Activated effector memory CD4-positive, alpha-beta T cell treated with anti-CD3 and anti-CD28 coated beads, Interleukin-2, amount 50 U/mL, for 16 hours (primary cell): ENCODE results near the gene RSF1.

Experiments
- DNase-seq: peaks from one replicate; pipeline ENCODE4 v3.0.0-alpha.2; 2020

Gene RSF1

GRCh38 chr11:77806993-77807392, 13.5 kb downstream of the RSF1 start:
- DNase-seq, result no peak

GRCh38 chr11:77806415-77806814, 14.1 kb downstream of the RSF1 start:
- DNase-seq, result no peak

GRCh38 chr11:77801477-77801876, 19.0 kb downstream of the RSF1 start:
- DNase-seq, result no peak

GRCh38 chr11:77800449-77800848, 20.1 kb downstream of the RSF1 start:
- DNase-seq, result no peak

GRCh38 chr11:77799338-77799737, 21.2 kb downstream of the RSF1 start:
- no peak for DNase-seq

- no peak for DNase-seq
These were observed 26.6 kb downstream of the RSF1 start for GRCh38 chr11:77793972-77794371.

GRCh38 chr11:77791301-77791700, 29.2 kb downstream of the RSF1 start:
- DNase-seq, result no peak

- no peak for DNase-seq
These were observed 30.6 kb downstream of the RSF1 start for GRCh38 chr11:77789731-77790476.

- DNase-seq, result no peak
These were observed 31.3 kb downstream of the RSF1 start for GRCh38 chr11:77789061-77789730.

GRCh38 chr11:77784572-77784971, 36.0 kb downstream of the RSF1 start:
- no peak for DNase-seq

GRCh38 chr11:77783025-77783424, 37.5 kb downstream of the RSF1 start:
- no peak for DNase-seq

GRCh38 chr11:77779935-77780334, 40.6 kb downstream of the RSF1 start:
- DNase-seq, result no peak

- DNase-seq, result no peak
These were observed 42.0 kb downstream of the RSF1 start for GRCh38 chr11:77778549-77778948.

- no peak for DNase-seq
These were observed 42.4 kb downstream of the RSF1 start for GRCh38 chr11:77778118-77778517.

- DNase-seq, result no peak
These were observed 44.1 kb downstream of the RSF1 start for GRCh38 chr11:77776455-77776854.

- no peak for DNase-seq
These were observed 44.6 kb downstream of the RSF1 start for GRCh38 chr11:77775936-77776335.

- no peak for DNase-seq
These were observed 49.4 kb downstream of the RSF1 start for GRCh38 chr11:77771135-77771534.

- no peak for DNase-seq
These were observed 49.9 kb downstream of the RSF1 start for GRCh38 chr11:77770629-77771028.

- no peak for DNase-seq
These were observed 58.1 kb downstream of the RSF1 start for GRCh38 chr11:77762426-77762825.

- no peak for DNase-seq
These were observed 59.0 kb downstream of the RSF1 start for GRCh38 chr11:77761491-77761890.

- no peak for DNase-seq
These were observed 62.2 kb downstream of the RSF1 start for GRCh38 chr11:77758331-77758730.

GRCh38 chr11:77753230-77753629, 67.3 kb downstream of the RSF1 start:
- DNase-seq, result no peak

GRCh38 chr11:77752516-77752915, 68.0 kb downstream of the RSF1 start:
- DNase-seq, result no peak

- DNase-seq, result no peak
These were observed 69.9 kb downstream of the RSF1 start for GRCh38 chr11:77750394-77751156.
